Measurements from ENCODE around the gene KIAA1191.

The KIAA1191 gene

GRCh38 chr5:176365351-176366231 lies 4.0 kb upstream of the KIAA1191 start, which contains the start of gene ARL10:
ARL10 (plus strand) TSS chr5:176365487; CDS start chr5:176365564, 77 bp downstream.
- DNase-seq = peak; percentile 78

DNA sequence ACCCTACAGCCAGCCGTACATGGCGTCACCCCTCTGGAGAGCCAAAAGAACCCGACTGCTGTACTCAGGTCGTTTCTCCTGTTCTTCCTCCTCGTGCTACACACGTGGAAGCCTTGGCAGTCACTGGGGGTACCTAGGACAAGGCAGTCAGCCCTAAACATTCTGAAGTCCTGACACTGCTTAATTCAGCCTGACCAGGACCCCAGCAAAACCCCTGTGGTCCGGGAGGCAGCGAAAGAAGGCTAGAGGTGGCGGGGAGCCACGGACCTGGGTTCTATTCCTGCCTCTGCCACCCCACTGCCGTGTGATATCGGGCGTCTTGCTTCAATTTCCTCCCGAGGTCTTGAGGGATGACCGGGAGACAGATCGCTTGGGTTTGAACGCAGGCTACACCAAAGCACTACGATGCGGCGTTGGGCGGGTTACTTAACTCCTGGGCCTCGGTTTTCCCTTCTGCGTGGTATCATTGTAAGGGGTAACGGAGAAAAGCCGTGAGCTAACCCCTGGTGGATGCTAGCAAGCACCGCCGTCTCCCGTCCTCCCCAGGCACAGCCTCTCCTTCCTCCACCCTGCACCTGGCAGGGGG lies 3.3 kb upstream of the KIAA1191 start:
- DNase-seq = no peak

- no peak for DNase-seq
Observed at GRCh38 chr5:176362233-176362490, 598 bp upstream of the KIAA1191 start.

- DNase-seq = no peak
Observed at GRCh38 chr5:176360894-176361436, 599 bp downstream of the KIAA1191 start.

DNA sequence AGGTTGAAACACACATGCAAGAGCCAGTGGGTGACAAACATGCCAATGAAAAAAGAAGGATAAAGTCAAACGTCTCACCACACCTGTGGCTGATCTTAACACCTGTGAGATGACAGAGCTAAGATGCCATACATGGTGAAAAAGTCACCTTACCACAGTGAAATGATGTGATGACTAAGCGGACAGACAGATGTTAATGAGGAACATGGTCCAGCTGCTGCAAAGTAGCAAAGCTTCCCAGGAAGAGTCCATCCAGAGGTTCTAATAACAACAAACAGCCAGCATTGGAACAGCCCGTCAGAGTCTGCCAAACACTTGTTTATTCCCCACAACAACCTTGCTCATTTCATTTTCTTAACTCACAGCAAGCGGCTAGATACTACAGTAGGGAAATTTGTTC lies 1.9 kb downstream of the KIAA1191 start:
- DNase-seq = no peak

- DNase-seq = no peak
Observed at GRCh38 chr5:176356179-176356566, 5.4 kb downstream of the KIAA1191 start.

DNA sequence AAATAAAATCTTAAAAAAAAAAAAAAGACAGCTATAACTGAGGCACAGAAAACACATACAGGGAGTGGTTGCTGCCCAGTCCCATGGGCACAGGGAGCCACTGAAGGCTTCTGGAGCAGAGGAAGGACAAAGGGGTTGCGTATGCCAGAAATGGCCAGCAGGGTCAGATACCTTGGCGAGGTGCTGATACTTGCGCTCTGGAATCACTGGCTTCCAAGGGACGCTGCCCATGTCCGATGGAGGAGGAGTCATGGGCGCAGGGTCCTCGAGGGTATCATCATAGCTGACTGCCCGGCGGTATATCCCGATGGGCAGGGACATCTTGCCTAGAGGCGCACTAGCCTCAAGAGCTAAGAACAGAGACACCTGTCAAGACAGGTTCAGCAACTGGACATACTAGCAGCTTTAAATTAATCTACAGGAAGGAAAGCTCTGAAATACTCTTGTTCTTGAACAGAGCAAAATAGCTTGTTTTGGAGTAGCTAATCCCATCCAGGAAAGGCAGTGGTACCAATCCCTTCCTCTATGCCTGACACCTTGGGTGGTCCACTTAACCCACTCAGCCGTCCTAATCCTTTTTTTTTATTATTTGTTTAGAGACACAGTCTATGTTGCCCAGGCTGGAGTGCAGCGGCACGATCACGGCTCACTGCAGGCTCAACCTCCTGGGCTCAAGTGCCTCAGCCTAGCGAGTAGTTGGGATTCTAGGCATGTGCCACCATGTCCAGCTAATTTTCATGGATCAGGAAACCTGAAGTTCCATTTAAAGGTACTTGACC lies 6.0 kb downstream of the KIAA1191 start:
- no peak for DNase-seq

DNA sequence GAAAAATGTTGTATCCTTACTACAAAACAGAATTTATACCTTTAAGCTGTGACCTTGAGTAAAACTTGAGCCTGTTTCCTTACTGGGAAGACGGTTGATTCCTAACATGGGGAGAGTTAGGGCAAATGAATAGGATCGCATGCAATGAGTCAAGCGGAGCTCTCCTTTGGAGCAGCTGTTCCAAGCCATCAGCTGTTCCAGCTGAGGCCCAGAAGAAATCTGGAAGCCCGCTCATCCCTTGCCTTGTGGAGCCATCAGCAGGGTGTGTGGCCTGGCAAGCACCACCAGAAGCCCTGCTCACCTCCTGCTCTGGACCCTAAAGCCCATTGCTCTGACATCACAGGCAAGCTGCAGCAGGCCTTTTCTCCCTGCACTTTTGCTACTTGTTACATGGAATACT lies 8.0 kb downstream of the KIAA1191 start:
- no peak for DNase-seq

GRCh38 chr5:176352116-176352878 lies 9.3 kb downstream of the KIAA1191 start:
- no peak for DNase-seq

DNA sequence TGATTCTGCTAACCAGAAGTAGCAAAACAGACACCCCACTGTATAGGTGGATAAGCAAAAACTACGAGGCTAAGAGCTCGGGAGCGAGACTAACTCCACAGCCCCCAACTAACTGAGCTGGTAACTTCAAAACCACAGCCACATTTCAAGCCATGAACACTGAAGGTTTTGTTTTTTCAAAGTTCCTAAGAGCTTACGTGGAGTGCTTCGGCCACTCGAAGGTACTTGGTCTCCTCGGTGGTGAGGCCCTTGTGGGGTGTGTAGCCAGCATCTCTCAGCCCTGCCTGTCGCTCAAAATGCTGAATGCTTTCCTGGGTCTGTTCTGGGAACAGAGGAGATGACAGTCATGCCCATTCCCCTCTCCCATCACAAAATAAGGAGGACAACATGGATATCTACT lies 11.1 kb downstream of the KIAA1191 start:
- no peak for DNase-seq

- no peak for DNase-seq
Observed at GRCh38 chr5:176342766-176343458, 18.7 kb downstream of the KIAA1191 start.

DNA sequence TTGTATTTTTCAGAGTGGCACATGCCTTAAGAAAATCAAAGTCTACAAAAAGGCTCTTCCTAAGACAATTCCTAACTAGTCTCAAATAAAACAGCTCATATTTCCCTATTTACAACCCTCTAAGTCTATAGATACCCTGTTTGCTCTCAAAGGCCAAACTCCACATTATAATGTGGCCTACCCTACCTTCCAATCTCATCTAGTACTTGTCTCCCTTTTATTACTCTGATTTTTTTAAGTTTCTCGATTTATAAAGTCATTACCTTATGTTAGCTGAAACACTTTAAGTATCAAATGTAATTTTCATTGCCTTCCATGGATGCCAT lies 19.4 kb downstream of the KIAA1191 start:
- DNase-seq = no peak

GRCh38 chr5:176341325-176342157 lies 20.0 kb downstream of the KIAA1191 start:
- no peak for DNase-seq

GRCh38 chr5:176339304-176339703 lies 22.3 kb downstream of the KIAA1191 start:
- DNase-seq = no peak

DNA sequence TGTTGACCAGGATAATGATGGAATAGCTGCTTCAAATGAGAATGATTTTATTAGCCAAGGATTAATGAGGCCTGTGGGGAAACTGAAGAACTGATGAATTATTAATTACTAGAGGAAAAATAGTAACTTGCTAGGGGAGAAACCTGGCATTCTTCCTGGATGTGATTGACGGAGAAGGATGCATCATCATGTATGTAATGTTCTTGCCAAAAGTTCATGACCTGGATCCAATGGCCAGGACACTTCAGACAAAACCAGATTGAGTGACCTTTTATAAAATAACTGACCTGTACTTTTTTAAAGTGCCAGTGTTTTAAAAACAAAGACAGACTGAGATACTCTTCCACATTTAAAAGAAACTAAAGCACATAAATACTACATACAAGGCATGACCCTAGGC lies 23.7 kb downstream of the KIAA1191 start:
- no peak for DNase-seq

DNA sequence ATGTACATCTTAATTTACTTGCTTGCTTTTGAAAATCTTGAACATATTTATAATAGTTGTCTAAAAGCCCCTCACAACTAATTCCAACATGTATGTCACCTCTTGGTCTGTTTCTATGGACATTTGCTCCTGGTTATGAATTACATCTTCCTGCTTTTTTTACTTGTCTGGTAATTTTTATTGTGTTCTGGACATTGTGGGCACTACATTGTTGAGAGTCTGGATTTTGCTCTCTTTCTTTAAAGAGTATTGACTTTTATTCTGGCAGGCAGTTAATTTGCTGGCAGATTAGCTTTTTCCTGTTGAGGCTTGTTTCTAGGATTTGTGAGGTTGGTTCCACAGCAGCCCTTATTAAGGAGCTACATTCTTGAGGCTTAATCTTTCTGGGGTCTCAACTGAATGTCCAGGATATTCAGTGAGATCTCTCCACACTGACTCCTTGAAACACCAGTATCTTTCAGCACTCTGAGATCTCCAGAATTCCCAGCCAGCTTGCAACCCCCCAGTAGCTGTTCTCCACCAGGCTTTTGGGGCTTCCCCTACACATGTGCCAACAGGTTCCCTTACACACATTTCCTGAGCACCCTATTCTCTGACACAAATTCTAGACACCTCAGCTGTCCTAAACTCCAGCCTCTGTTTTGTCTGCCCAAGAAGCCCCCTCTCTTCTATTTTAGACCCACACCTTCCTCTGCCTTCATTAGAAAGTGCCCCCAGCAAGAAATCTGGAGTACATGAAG lies 27.4 kb downstream of the KIAA1191 start:
- DNase-seq = no peak

DNA sequence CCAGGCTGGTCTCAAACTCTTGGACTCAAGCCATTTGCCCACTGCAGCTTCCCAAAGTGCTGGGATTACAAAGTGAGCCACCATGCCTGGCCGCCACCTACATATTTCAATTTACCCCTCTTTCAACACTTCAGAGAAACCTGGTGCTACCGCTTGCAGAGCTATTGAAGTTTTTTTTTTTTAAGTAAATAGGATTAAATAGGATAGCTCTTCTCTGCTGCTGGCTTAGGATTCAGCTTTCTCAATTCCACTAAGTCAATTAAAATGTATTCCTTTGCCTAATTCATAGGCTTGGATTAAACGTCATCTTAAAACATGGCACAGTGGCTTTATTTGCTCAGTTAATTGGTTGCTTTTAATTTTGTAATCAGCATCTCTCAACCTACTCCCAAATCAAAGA lies 41.0 kb downstream of the KIAA1191 start:
- DNase-seq = no peak

DNA sequence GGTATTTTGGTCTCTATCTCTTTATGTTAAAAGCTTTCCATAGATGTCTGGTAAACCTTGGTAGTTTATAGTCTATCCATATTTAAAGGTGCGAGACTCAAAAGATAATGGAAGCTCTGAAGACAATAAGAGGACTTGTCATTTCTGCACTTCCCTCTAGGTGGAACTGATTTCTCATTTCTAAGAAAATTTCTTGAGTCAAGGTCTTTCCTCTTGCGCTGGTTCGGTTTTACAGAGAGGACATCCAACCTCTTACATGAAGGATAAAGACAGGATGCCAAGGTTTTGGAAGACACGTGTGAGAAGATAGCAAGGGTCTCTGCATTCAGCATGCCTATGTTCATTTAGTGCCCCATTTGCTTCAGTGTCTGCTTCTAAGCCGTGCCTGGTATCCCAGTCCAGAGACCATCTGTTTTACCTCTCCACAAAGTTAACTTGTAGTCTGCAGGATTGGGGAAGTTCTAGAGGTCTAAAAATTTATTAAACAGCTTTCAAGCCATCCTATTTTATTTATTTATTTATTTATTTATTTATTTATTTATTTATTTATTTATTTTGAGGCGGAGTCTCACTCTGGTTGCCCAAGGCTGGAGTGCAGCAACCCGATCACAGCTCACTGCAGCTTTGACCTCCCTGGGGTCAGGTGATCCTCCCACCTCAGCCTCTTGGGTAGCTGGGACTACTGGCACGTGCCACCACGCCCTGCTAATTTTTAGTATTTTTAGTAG lies 41.6 kb downstream of the KIAA1191 start:
- DNase-seq = no peak

GRCh38 chr5:176317534-176318374 lies 43.8 kb downstream of the KIAA1191 start:
- no peak for DNase-seq
